Measurements from ENCODE around the gene DBNL. TPM values are rescaled to one million over a fixed set of nuclear protein-coding genes. Genes with fewer than 3 reads are reported as not detected.

DBNL gene
- total and polyA plus RNA-seq, 9 donors: 22.0 to 91.1 (median 66.0) TPM

DNA sequence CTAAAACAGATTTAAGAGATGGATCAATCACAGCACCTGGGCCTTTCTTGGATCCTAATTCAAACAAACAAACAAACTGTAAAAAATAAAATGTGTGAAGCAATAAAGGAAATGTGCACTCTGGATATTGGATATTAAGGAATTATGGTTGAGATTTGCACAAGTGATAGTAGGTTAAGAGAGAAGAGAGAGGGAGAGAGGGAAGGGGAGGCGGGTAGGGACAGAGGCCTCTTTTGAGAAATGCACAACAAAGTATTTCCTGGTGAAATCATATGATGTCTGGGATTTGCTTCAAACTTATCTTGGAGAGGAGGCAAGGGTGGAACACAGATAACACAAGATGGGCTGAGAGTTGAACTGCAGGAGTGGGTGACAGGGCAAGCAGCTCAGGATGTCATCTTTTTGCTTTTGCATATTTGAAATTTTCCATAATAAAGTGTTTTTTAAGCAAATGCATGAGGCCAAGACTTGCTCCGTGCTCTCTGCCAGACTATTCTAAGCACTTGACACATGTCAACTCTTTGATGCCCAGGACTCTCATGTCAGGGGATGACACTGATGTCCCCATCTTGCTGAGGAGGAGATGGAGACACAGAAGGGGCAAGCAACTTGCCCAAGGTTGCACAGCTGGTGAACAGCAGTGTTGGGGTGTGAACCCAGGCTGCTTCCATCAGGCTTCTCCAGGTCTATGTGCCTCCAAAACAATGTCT lies 50.5 kb downstream of the DBNL start:
- intact Hi-C loops (cut with DNase I): no loop called here
- 18 to 24% (median 21%) methylated on average over 2 of the region's 2 CpGs for WGBS, 3 donors
- Histone ChIP-seq H3K27me3 (no peaks in the 10 kb centered on the region), H3K27ac (peak overlapping the region in 1 of 2 donors; percentile 38), H3K36me3 (no peaks in the 10 kb centered on the region), H3K4me1 (ENCODE audit: insufficient read depth) (peaks cover 18% of the 10 kb centered on the region), H3K9me3 (no peaks in the 10 kb centered on the region), H3K4me3 (no peak overlapping the region)
- TF ChIP-seq POLR2A (IDR thresholded peaks at IDR 0.05) (no peak), EP300 (IDR thresholded peaks at IDR 0.05) (no peak)
- TF ChIP-seq, protein P1, sequence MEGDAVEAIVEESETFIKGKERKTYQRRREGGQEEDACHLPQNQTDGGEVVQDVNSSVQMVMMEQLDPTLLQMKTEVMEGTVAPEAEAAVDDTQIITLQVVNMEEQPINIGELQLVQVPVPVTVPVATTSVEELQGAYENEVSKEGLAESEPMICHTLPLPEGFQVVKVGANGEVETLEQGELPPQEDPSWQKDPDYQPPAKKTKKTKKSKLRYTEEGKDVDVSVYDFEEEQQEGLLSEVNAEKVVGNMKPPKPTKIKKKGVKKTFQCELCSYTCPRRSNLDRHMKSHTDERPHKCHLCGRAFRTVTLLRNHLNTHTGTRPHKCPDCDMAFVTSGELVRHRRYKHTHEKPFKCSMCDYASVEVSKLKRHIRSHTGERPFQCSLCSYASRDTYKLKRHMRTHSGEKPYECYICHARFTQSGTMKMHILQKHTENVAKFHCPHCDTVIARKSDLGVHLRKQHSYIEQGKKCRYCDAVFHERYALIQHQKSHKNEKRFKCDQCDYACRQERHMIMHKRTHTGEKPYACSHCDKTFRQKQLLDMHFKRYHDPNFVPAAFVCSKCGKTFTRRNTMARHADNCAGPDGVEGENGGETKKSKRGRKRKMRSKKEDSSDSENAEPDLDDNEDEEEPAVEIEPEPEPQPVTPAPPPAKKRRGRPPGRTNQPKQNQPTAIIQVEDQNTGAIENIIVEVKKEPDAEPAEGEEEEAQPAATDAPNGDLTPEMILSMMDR (IDR thresholded peaks at IDR 0.05): no peak
- no peak for DNase-seq

DNA sequence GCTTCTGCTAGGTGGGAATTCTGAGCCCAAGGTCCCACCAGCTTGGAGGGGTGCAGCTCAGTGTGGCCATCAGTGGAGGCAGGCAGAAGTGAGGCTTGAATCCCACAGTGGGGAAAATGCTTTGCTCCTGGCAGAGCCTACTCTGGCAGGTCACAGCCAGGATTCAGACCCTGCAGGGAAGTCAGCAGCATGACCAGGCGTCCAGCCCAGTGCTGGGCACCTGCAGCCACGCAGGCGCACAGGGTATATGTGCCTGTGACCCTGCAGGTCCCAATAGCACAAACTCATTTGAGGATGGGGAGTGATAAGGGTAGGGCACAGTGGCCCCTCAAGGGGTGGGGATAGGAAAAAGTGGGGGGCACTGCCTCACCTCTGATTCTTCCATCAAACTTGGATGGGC lies 51.3 kb downstream of the DBNL start:
- Histone ChIP-seq H3K36me3 (no peaks in the 10 kb centered on the region), H3K27ac (peak overlapping the region in 1 of 2 donors; percentile 38), H3K4me3 (no peak overlapping the region), H3K27me3 (no peaks in the 10 kb centered on the region), H3K4me1 (ENCODE audit: insufficient read depth) (peaks cover 13% of the 10 kb centered on the region), H3K9me3 (no peaks in the 10 kb centered on the region)
- TF ChIP-seq POLR2A (IDR thresholded peaks at IDR 0.05): no peak
- no peak for DNase-seq
- intact Hi-C loops (cut with DNase I): no loop called here
- 82 to 100% (median 92%) methylated on average over 3 of the region's 3 CpGs for WGBS, 3 donors

DNA sequence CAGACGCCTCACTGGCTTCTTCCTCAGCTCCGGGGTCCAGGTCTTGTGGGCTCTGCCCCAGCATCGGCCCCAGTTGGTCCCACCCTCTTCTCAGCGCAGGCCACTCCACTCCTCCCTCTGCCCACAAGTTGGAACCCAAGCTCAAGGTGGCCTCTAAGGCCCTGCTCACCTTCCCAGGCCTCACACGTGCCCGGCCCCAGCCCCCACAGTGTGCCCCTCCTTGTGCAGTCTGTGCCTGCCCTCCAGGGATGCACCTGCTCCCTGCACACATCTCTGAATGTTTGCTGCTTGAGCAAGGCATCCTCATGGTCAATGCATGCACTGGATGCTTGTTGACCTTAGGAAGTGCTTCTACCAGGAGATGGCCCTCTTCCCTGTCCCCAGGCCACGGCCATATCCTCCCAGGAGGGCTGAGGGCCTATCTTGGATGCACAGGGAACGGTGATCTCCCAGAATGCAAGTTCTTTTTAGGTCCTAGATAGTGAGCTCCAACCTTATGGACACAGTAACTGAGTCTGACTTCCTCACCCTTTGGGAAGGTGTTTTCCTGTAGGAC lies 51.9 kb downstream of the DBNL start:
- intact Hi-C loops (cut with DNase I): no loop called here
- Histone ChIP-seq H3K27me3 (no peaks in the 10 kb centered on the region), H3K27ac (no peak overlapping the region), H3K4me3 (no peak overlapping the region), H3K4me1 (ENCODE audit: insufficient read depth) (peaks cover 15% of the 10 kb centered on the region), H3K9me3 (no peaks in the 10 kb centered on the region), H3K36me3 (no peaks in the 10 kb centered on the region)
- TF ChIP-seq EP300 (IDR thresholded peaks at IDR 0.05): no peak
- TF ChIP-seq, protein P1 (IDR thresholded peaks at IDR 0.05): no peak
- no peak for TF ChIP-seq POLR2A (IDR thresholded peaks at IDR 0.05)
- no peak for DNase-seq
- 86 to 90% (median 87%) methylated on average over 8 of the region's 8 CpGs for WGBS, 3 donors

DNA sequence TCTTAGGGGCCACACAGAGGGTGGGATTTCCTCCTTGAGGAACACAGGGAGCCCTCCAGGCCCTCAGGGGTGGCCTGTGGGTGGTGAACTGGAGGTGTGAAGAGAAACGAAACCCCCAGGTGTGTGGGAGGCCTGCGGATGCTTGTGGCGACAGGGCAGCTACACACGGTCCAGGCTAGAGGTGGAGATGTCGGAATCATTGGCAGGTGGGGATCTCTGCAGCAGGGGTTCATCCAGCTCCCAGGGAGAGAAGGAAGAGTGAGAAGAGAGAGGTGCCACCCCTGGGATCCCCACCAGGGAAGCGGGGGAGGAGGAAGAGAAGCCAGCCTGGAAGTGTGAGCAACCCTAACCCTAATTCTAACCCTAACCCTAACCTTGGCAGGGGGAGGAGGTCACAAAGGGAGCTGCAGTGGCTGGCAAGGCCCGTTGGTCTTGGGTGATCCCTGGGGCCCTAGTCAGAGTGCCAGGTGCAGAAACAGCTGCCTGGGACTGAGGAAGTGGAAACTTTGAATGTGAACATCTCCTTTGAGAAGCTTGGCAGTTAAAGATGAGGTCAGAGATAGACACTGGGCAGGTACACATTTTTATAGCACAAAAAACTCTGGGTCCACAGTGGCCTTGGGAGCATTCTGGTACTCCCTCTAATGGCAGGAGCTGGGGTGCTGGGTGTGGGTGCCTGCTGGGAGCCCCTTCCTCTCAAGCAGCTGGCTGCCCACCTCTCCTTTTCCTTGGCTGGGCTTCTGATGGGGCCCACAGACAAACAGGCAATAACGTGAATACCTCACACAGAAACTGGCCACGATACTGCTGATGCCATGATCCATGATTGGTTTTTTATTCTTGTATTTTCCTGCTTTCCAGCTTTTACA lies 52.8 kb downstream of the DBNL start:
- Histone ChIP-seq H3K27ac (no peak overlapping the region), H3K36me3 (no peaks in the 10 kb centered on the region), H3K4me1 (ENCODE audit: insufficient read depth) (peaks cover 17% of the 10 kb centered on the region), H3K9me3 (no peaks in the 10 kb centered on the region), H3K27me3 (no peaks in the 10 kb centered on the region), H3K4me3 (no peak overlapping the region)
- peak in 1 of 5 donors; percentile 23 for DNase-seq
- TF ChIP-seq, protein P1 (IDR thresholded peaks at IDR 0.05): no peak
- TF ChIP-seq EP300 (IDR thresholded peaks at IDR 0.05) (no peak), POLR2A (IDR thresholded peaks at IDR 0.05) (no peak)
- WGBS, 3 donors: 79 to 83% (median 82%) methylated on average over 9 of the region's 9 CpGs
- intact Hi-C loops (cut with DNase I): no loop called here
